ENCODE data around the gene MYOZ2.

The MYOZ2 gene

DNA sequence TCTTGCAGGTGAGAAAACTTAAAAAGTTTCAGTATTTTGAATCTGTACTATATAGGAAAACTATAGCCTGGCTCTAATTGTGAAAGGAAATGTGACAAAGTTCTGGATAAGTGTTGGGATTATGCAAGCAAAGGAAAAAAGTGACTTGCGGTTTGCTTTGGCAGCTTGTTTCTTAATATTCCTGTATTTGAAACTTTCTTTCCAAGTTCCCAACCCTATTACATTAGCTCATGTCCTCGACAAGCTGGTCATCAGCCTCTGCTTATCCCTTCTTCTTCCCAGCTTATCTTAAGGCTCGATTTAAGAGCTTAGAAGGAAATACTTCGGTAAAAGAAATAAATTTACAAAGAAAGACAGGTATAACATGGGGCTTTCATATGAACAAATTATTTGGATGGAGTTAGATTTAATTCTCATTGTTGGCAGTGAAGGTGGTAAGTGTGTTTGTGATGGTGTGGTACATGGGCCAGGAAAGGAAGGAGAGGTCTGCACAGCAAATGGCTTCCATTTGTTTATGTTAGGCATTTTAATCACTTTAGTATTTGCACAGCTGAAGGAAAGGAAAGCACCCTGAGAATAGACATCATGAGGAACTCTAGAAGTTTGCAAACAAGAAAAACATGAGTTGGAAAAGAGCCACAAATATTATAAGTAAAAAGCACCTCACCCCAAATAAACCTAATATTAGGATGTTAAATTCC lies 5.1 kb upstream of the MYOZ2 start:
- no peaks in the 10 kb centered on the region for H3K4me1 ChIP-seq
- no peak overlapping the region for H3K27ac ChIP-seq
- H3K9me3 ChIP-seq (ENCODE audit: control insufficient read depth, low read length): no peaks in the 10 kb centered on the region
- no peak overlapping the region for H3K4me2 ChIP-seq (ENCODE audit: low read length)
- TF ChIP-seq, protein P1, sequence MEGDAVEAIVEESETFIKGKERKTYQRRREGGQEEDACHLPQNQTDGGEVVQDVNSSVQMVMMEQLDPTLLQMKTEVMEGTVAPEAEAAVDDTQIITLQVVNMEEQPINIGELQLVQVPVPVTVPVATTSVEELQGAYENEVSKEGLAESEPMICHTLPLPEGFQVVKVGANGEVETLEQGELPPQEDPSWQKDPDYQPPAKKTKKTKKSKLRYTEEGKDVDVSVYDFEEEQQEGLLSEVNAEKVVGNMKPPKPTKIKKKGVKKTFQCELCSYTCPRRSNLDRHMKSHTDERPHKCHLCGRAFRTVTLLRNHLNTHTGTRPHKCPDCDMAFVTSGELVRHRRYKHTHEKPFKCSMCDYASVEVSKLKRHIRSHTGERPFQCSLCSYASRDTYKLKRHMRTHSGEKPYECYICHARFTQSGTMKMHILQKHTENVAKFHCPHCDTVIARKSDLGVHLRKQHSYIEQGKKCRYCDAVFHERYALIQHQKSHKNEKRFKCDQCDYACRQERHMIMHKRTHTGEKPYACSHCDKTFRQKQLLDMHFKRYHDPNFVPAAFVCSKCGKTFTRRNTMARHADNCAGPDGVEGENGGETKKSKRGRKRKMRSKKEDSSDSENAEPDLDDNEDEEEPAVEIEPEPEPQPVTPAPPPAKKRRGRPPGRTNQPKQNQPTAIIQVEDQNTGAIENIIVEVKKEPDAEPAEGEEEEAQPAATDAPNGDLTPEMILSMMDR (IDR thresholded peaks at IDR 0.05): no peak
- H2AFZ ChIP-seq: no peak overlapping the region
- no peak overlapping the region for H3K4me3 ChIP-seq (ENCODE audit: low read depth, low read length)
- H3K9ac ChIP-seq: no peak overlapping the region
- no peaks in the 10 kb centered on the region for H3K36me3 ChIP-seq (ENCODE audit: control insufficient read depth, insufficient read depth, low read length)
- H3K79me2 ChIP-seq: no peaks in the 10 kb centered on the region
- no peaks in the 10 kb centered on the region for H3K27me3 ChIP-seq (ENCODE audit: control insufficient read depth, insufficient read depth, low read length)

DNA sequence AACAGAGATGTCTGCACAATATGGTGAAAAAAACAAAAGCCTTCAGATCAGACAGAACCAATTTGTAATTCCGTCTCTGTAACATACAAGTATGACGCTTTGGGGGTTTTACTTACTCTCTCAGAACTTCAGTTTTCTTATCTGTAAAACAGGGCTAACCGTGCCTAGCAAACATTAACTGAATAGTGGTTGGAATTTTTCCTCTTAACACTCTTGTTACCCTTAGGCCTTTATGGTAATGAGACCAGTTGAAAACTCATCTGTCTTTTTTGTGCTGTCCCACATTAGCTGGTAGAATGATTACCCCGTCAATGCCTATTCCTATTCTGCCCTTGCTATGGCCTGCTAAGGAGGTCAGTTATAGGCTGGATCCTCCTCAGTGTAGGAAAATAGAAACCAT lies 4.5 kb upstream of the MYOZ2 start:
- Histone ChIP-seq H3K4me1 (no peaks in the 10 kb centered on the region), H3K27ac (no peak overlapping the region), H3K9ac (no peak overlapping the region), H3K9me3 (ENCODE audit: control insufficient read depth, low read length) (no peaks in the 10 kb centered on the region), H3K4me2 (ENCODE audit: low read length) (no peak overlapping the region), H3K4me3 (ENCODE audit: low read depth, low read length) (no peak overlapping the region), H3K79me2 (no peaks in the 10 kb centered on the region), H2AFZ (no peak overlapping the region), H3K27me3 (ENCODE audit: control insufficient read depth, insufficient read depth, low read length) (no peaks in the 10 kb centered on the region), H3K36me3 (ENCODE audit: control insufficient read depth, insufficient read depth, low read length) (no peaks in the 10 kb centered on the region)
- TF ChIP-seq, protein P1 (IDR thresholded peaks at IDR 0.05): no peak

DNA sequence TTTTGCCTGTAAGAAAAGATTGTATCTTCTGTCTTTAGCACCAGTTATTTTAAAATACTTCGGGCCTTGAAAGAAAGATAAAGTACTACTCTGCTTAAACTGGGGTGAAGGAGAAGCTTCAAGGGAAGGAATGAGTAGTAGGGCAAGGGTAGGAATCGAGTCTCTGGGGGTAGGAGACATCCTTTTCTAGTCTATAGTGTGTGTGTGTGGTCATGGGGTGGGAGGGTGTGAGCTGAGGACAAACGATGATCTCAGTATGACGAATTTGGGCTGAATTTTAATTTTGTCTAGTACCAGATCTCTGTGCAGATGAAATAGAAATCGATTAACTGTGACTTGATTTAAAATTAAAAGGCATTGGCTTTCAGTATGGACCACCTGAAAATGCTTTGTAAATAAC lies 3.3 kb upstream of the MYOZ2 start:
- no peaks in the 10 kb centered on the region for H3K9me3 ChIP-seq (ENCODE audit: control insufficient read depth, low read length)
- H2AFZ ChIP-seq: no peak overlapping the region
- no peak overlapping the region for H3K27ac ChIP-seq
- H3K4me2 ChIP-seq (ENCODE audit: low read length): no peak overlapping the region
- TF ChIP-seq, protein P1 (IDR thresholded peaks at IDR 0.05): no peak
- no peaks in the 10 kb centered on the region for H3K27me3 ChIP-seq (ENCODE audit: control insufficient read depth, insufficient read depth, low read length)
- H3K36me3 ChIP-seq (ENCODE audit: control insufficient read depth, insufficient read depth, low read length): no peaks in the 10 kb centered on the region
- H3K9ac ChIP-seq: no peak overlapping the region
- H3K4me1 ChIP-seq: no peaks in the 10 kb centered on the region
- H3K4me3 ChIP-seq (ENCODE audit: low read depth, low read length): no peak overlapping the region
- no peaks in the 10 kb centered on the region for H3K79me2 ChIP-seq

DNA sequence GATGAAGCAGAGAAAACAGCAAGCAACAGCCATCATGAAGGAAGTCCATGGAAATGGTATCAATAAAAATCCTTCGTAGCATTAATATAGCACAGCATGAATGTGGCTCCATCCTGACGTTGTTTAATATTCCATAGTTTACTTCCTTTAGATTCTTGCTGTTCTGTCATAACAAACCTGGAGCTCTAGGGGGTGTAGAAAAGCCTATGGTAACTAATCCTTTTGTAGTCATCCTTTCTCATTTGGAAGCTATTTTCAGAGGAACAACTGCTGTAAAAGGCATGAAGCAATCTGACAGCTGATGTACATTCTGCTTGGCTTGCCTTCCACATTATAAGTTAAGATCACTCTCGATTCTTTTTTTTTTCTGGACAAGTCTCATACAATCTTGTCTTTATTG lies 914 bp downstream of the MYOZ2 start:
- Histone ChIP-seq H2AFZ (no peak overlapping the region), H3K36me3 (ENCODE audit: control insufficient read depth, insufficient read depth, low read length) (no peaks in the 10 kb centered on the region), H3K4me2 (ENCODE audit: low read length) (no peak overlapping the region), H3K4me1 (no peaks in the 10 kb centered on the region), H3K27ac (no peak overlapping the region), H3K4me3 (ENCODE audit: low read depth, low read length) (no peak overlapping the region), H3K79me2 (no peaks in the 10 kb centered on the region), H3K27me3 (ENCODE audit: control insufficient read depth, insufficient read depth, low read length) (no peaks in the 10 kb centered on the region), H3K9ac (no peak overlapping the region), H3K9me3 (ENCODE audit: control insufficient read depth, low read length) (no peaks in the 10 kb centered on the region)
- TF ChIP-seq, protein P1 (IDR thresholded peaks at IDR 0.05): no peak

DNA sequence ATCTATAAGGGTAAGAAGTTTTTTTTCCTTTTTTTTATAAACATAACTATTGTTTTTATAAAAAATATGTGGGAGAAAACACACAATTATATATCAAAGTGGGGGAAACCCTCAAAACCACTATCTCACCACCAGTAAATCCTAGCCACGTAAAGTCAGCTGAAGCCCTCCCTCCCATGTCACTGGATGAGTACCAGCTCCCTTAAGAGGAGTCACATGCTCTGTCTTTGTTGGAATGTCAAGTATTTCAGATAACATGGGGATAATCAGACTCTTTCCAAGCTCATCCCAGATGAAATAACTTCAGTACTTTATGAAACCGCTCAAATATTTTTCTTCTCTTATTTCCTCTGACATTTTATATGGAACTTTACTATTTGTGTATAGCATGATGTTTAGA lies 2.4 kb downstream of the MYOZ2 start:
- no peak overlapping the region for H2AFZ ChIP-seq
- H3K4me2 ChIP-seq (ENCODE audit: low read length): no peak overlapping the region
- no peak overlapping the region for H3K4me3 ChIP-seq (ENCODE audit: low read depth, low read length)
- no peaks in the 10 kb centered on the region for H3K36me3 ChIP-seq (ENCODE audit: control insufficient read depth, insufficient read depth, low read length)
- TF ChIP-seq, protein P1 (IDR thresholded peaks at IDR 0.05): no peak
- H3K27ac ChIP-seq: no peak overlapping the region
- H3K4me1 ChIP-seq: no peaks in the 10 kb centered on the region
- H3K9ac ChIP-seq: no peak overlapping the region
- H3K27me3 ChIP-seq (ENCODE audit: control insufficient read depth, insufficient read depth, low read length): no peaks in the 10 kb centered on the region
- no peaks in the 10 kb centered on the region for H3K79me2 ChIP-seq
- H3K9me3 ChIP-seq (ENCODE audit: control insufficient read depth, low read length): no peaks in the 10 kb centered on the region

Measured in parathyroid adenoma (tissue), 2 donors.